Ectodermal cell (in vitro differentiated cells): ENCODE measurements around the gene SEPTIN8.

Source experiments
- H3K27ac ChIP-seq: 2 replicates; pipeline ENCODE4 v1.7.0; 2013; ENCODE audit warnings: mild to moderate bottlenecking, low read depth, low read length; ENCODE audit not compliant: insufficient read depth, poor library complexity, severe bottlenecking
- H3K27me3 ChIP-seq: 2 replicates; pipeline ENCODE4 v1.7.0; 2013; ENCODE audit warnings: mild to moderate bottlenecking, low read length; ENCODE audit not compliant: insufficient read depth, control insufficient read depth, poor library complexity, severe bottlenecking
- H3K36me3 ChIP-seq: one replicate; pipeline ENCODE4 v1.7.0; 2013; ENCODE audit warnings: low read length; ENCODE audit not compliant: control insufficient read depth, insufficient read depth
- H3K4me1 ChIP-seq: one replicate; pipeline ENCODE4 v1.7.0; 2013; ENCODE audit warnings: low read length; ENCODE audit not compliant: control insufficient read depth, insufficient read depth
- H3K4me3 ChIP-seq: 2 replicates; pipeline ENCODE4 v1.7.0; 2013; ENCODE audit warnings: low read depth, low read length, control low read depth; ENCODE audit not compliant: insufficient read depth
- H3K9me3 ChIP-seq: 2 replicates; pipeline ENCODE4 v1.7.0; 2013; ENCODE audit warnings: mild to moderate bottlenecking, low read length, moderate library complexity; ENCODE audit not compliant: control insufficient read depth
- WGBS, 2 experiments: methylation state at CpG; one replicate each; pipeline ENCODE4 v1.1.7; 2013; ENCODE audit warnings: missing lambda C conversion rate in 2 of 2; 5-methylcytosine and 5-hydroxymethylcytosine counted together

Gene SEPTIN8

DNA sequence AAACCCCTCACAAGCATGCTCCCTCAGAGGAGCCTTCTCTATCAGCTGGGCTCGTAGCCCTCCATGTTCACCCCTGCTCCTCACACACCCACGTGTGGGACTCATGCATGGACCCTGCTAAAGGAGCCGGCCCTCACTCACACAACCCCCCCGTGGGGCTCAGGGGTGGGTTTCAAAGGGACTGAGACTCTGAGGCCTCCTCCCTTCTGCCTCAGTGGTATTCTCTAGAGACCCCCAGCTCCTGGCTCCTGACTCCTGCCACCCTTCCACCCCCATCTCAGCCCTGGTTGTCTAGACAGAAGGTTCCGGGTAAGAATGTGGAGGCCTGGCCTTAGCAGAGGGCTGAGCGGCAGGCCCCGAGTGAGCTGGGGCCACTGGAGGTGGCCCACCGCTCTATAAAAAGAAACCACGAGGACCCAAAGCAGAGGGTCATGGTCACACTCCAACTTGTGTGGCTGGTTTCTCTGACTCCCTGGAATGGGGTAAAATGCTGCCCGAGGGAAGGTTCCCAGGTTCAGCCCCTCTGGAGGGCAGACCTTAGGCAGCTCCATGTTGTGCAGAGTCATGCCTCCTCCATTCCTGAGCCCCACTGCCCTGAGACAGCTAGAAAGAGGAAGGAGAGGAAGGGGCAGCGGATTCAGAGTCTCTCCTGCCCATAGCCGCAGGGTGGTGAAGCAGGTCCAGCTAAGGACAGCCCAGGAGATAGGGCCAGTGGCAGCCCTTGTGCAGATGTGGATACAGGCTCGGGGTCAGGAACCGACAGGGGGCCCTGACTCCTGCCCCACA, 10.8 kb downstream of the SEPTIN8 start:
- Histone ChIP-seq H3K27ac (no peak overlapping the region), H3K27me3 (no peaks in the 10 kb centered on the region), H3K9me3 (no peaks in the 10 kb centered on the region), H3K36me3 (no peaks in the 10 kb centered on the region), H3K4me1 (peaks cover 2% of the 10 kb centered on the region), H3K4me3 (no peak overlapping the region)
- WGBS, 2 experiments, result 93 to 94% methylated on average over 14 of the region's 14 CpGs

- H3K27ac ChIP-seq, result no peak overlapping the region
- H3K27me3 ChIP-seq, result no peaks in the 10 kb centered on the region
- H3K36me3 ChIP-seq, result no peaks in the 10 kb centered on the region
- H3K9me3 ChIP-seq, result no peaks in the 10 kb centered on the region
- H3K4me3 ChIP-seq, result no peak overlapping the region
- H3K4me1 ChIP-seq, result no peaks in the 10 kb centered on the region
- 92 to 93% methylated on average over 12 of the region's 12 CpGs for WGBS, 2 experiments
Observed at GRCh38 chr5:132765311-132766019, 11.6 kb downstream of the SEPTIN8 start.

- H3K27ac ChIP-seq, result no peak overlapping the region
- no peak overlapping the region for H3K4me3 ChIP-seq
- no peaks in the 10 kb centered on the region for H3K27me3 ChIP-seq
- no peaks in the 10 kb centered on the region for H3K9me3 ChIP-seq
- 93 to 95% methylated on average over 7 of the region's 7 CpGs for WGBS, 2 experiments
- H3K36me3 ChIP-seq, result no peaks in the 10 kb centered on the region
- no peaks in the 10 kb centered on the region for H3K4me1 ChIP-seq
Observed at GRCh38 chr5:132764671-132765238, 12.3 kb downstream of the SEPTIN8 start.

DNA sequence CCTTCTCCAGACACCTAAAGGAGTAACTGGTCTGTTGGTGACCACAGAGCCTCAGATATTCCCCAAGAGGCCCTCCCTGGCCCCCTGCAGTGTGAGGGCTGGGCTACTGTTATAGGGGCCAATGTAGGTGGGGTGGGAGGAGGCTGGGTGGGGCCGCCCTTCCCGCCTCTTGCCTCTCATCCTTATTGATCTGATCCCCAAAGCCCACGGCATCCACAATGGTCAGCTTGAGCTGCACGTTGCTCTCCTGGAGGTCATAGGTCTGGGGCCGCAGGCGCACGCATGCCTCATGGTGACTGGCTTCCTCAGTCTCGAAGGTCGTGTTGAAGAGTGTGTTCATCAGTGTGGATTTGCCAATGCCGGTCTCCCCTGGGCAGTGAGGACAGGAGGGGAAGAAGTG, 13.0 kb downstream of the SEPTIN8 start:
- no peak overlapping the region for H3K4me3 ChIP-seq
- H3K4me1 ChIP-seq, result no peaks in the 10 kb centered on the region
- H3K9me3 ChIP-seq, result no peaks in the 10 kb centered on the region
- H3K27me3 ChIP-seq, result no peaks in the 10 kb centered on the region
- 96% methylated on average over 10 of the region's 10 CpGs for WGBS, 2 experiments
- no peaks in the 10 kb centered on the region for H3K36me3 ChIP-seq
- no peak overlapping the region for H3K27ac ChIP-seq

DNA sequence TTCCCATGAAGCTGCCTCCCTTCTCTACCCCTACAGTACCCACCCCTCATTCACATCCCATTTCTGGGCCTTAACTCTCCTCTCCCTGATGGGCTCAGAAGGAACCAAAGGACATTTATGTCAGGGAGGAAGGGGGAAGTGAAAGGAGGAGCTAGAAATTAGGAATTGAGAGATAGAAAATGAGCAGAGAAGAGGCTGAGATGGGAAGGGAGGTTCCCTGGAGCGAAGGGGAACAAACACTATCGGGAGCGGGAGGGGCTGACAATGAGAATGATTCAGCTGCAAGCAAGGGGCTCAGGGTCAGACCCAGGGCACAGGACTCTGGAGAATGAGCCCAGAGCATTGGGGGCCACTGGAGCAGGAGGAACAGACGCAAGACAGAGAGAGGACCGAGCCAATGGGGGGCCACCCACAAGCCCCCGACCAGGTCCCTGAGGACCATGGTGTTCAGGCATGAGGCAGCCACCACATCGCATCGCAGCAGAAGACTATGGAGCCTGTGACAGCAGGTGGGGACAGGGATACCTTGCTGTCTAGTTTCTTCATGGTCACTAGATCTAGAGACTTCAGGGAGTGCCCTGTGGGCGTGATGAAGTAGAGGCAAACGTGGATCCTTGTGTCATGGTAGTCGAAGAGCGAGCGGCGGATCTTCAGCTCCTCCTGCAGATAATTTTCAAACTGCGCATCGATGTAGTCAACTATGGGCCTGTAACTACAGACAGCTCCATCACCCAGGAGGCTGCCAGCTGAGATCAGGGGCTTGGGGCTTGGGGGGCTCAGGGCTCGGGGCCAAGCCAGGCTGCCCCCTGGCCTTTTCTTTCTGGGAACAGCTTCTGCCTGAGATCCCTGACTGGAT, 13.6 kb downstream of the SEPTIN8 start:
- WGBS, 2 experiments, result 95% methylated on average over 17 of the region's 17 CpGs
- no peaks in the 10 kb centered on the region for H3K27me3 ChIP-seq
- H3K27ac ChIP-seq, result no peak overlapping the region
- H3K4me1 ChIP-seq, result no peaks in the 10 kb centered on the region
- no peak overlapping the region for H3K4me3 ChIP-seq
- peaks cover 3% of the 10 kb centered on the region for H3K36me3 ChIP-seq
- H3K9me3 ChIP-seq, result no peaks in the 10 kb centered on the region

DNA sequence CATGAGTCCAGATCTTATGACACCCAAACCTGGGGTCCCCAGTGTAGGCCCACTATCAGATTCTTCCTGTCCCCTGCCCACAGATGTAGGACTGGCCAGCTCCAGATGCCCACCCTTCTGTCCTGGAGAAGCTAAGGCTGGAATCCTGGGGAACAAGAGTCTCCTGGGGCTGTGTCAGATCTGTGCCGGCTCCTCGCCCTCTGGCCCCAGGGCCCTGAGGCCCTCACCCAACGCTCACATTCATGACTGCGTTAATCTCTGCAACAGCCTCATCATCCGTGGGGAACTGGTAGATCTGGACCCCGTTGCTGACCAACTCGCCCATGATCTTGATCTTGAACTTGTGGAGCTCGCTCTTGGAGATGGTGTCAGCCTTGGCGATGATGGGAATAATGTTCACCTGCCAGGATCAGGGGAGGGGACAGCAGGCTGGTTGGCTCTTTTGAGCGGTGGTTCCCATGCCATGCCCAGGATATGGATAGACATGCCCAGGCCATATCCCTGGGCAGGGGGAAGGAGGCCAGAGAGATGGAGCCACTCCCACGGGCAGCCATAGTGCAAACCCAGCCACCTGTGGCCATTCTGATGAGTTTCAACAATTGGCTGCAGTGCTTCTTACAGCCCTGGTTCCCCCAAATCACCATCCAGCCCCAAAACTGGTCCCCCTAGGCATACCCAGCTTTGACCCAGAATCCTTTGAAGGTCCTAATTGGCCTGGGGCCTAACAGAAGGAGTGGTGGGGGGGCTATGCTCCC, 14.6 kb downstream of the SEPTIN8 start:
- Histone ChIP-seq H3K27ac (no peak overlapping the region), H3K36me3 (peaks cover 4% of the 10 kb centered on the region)

DNA sequence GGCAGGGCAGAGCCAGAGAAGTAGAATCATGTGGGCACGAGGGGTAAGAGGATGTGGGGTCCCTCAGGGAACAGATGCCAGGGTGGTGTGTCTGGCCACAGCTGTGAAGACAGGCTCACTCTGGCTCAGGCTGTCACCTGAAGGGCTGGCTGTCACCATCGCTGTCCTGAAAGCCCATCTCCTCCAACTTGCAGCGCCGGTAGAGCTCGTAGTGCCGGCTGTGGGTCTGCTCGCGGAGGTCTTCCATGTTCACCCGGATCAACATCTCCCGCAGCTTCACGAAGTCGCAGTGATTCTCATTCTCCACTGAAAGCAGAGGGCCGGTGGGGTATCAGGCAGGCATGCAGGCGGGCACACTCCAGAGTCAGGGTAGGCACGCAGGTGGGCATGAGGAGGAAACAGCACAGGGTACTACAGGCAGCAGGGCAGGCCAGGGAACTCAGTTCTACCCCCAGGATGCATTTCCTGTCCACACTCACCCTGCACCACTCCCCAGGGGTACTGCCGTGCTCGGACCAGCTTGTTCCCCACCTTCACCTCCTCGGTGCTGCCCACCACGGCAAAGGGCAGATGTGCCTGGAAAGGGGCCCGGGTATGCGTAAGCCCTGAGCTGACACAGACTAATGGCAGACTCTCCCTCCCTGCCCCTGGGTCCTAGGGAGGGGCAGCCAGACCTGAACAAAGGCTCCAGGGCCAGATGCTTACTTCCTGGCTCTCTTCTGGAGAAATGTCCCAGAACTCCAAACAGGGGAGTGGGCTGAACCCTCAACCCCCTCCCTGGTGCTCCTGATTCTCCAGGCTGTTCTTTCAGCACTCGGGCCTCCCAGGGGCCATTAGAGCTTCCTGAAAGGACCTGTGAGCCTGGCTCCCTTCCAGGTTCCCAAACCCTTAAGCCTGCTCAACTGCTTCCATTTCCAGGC, 15.5 kb downstream of the SEPTIN8 start:
- no peak overlapping the region for H3K27ac ChIP-seq
- peaks cover 4% of the 10 kb centered on the region for H3K36me3 ChIP-seq
- H3K27me3 ChIP-seq, result no peaks in the 10 kb centered on the region
- WGBS, 2 experiments, result 93 to 94% methylated on average over 22 of the region's 22 CpGs
- H3K4me3 ChIP-seq, result no peak overlapping the region
- H3K9me3 ChIP-seq, result no peaks in the 10 kb centered on the region
- H3K4me1 ChIP-seq, result no peaks in the 10 kb centered on the region

More for the DNA sequence above, 14.6 kb downstream of the SEPTIN8 start:
- H3K27me3 ChIP-seq, result no peaks in the 10 kb centered on the region
- WGBS, 2 experiments, result 94 to 95% methylated on average over 11 of the region's 11 CpGs
- no peaks in the 10 kb centered on the region for H3K4me1 ChIP-seq
- H3K4me3 ChIP-seq, result no peak overlapping the region
- no peaks in the 10 kb centered on the region for H3K9me3 ChIP-seq

GRCh38 chr5:132760601-132761317, 16.3 kb downstream of the SEPTIN8 start:
- Histone ChIP-seq H3K4me1 (no peaks in the 10 kb centered on the region), H3K36me3 (peaks cover 4% of the 10 kb centered on the region), H3K27me3 (no peaks in the 10 kb centered on the region), H3K27ac (no peak overlapping the region), H3K4me3 (no peak overlapping the region), H3K9me3 (no peaks in the 10 kb centered on the region)
- 95 to 96% methylated on average over 21 of the region's 21 CpGs for WGBS, 2 experiments
